Activated naive CD4-positive, alpha-beta T cell treated with anti-CD3 and anti-CD28 coated beads, Interleukin-2, amount 50 U/mL, for 24 hours (primary cell): Measurements from ENCODE around the gene GATAD2A.

Experiments used
- H3K27ac Mint-ChIP-seq: one replicate; pipeline ENCODE4 v1.8.0; 2021; ENCODE audit warnings: mild to moderate bottlenecking, mixed read lengths
- H3K27me3 Mint-ChIP-seq: one replicate; pipeline ENCODE4 v1.8.0; 2021; ENCODE audit warnings: mixed read lengths
- H3K36me3 Mint-ChIP-seq: one replicate; pipeline ENCODE4 v1.8.0; 2021; ENCODE audit warnings: mixed read lengths
- H3K4me1 Mint-ChIP-seq: one replicate; pipeline ENCODE4 v1.8.0; 2021; ENCODE audit warnings: mixed read lengths
- H3K4me3 Mint-ChIP-seq: one replicate; pipeline ENCODE4 v1.8.0; 2021; ENCODE audit warnings: mild to moderate bottlenecking, mixed read lengths
- H3K9me3 Mint-ChIP-seq: one replicate; pipeline ENCODE4 v1.8.0; 2021; ENCODE audit warnings: mixed read lengths

Gene GATAD2A

GRCh38 chr19:19529783-19530422 lies 124.4 kb downstream of the GATAD2A start:
- H3K36me3 Mint-ChIP-seq = peaks cover 2% of the 10 kb centered on the region
- H3K27ac Mint-ChIP-seq = no peak overlapping the region
- no peak overlapping the region for H3K4me3 Mint-ChIP-seq
- H3K4me1 Mint-ChIP-seq = peaks cover 16% of the 10 kb centered on the region
- no peaks in the 10 kb centered on the region for H3K27me3 Mint-ChIP-seq
- H3K9me3 Mint-ChIP-seq = no peaks in the 10 kb centered on the region

GRCh38 chr19:19530423-19530804 lies 124.9 kb downstream of the GATAD2A start:
- no peaks in the 10 kb centered on the region for H3K27me3 Mint-ChIP-seq
- H3K4me1 Mint-ChIP-seq = peaks cover 16% of the 10 kb centered on the region
- peaks cover 2% of the 10 kb centered on the region for H3K36me3 Mint-ChIP-seq
- H3K9me3 Mint-ChIP-seq = no peaks in the 10 kb centered on the region
- no peak overlapping the region for H3K27ac Mint-ChIP-seq
- H3K4me3 Mint-ChIP-seq = no peak overlapping the region

GRCh38 chr19:19530889-19531288 lies 125.4 kb downstream of the GATAD2A start:
- Mint-ChIP-seq H3K36me3 (peaks cover 2% of the 10 kb centered on the region), H3K27me3 (no peaks in the 10 kb centered on the region), H3K4me1 (peaks cover 16% of the 10 kb centered on the region), H3K4me3 (no peak overlapping the region), H3K9me3 (no peaks in the 10 kb centered on the region), H3K27ac (no peak overlapping the region)

GRCh38 chr19:19531951-19532805 lies 126.7 kb downstream of the GATAD2A start:
- H3K4me3 Mint-ChIP-seq = no peak overlapping the region
- H3K36me3 Mint-ChIP-seq = peaks cover 2% of the 10 kb centered on the region
- H3K27me3 Mint-ChIP-seq = no peaks in the 10 kb centered on the region
- H3K27ac Mint-ChIP-seq = peak overlapping the region; percentile 72
- H3K9me3 Mint-ChIP-seq = no peaks in the 10 kb centered on the region
- peaks cover 20% of the 10 kb centered on the region for H3K4me1 Mint-ChIP-seq

- peak overlapping the region; percentile 70 for H3K27ac Mint-ChIP-seq
- H3K9me3 Mint-ChIP-seq = no peaks in the 10 kb centered on the region
Observed at GRCh38 chr19:19532806-19533701, 127.6 kb downstream of the GATAD2A start.

GRCh38 chr19:19533841-19534240 lies 128.4 kb downstream of the GATAD2A start:
- Mint-ChIP-seq H3K27me3 (no peaks in the 10 kb centered on the region), H3K9me3 (no peaks in the 10 kb centered on the region), H3K4me3 (no peak overlapping the region), H3K27ac (no peak overlapping the region), H3K36me3 (peaks cover 2% of the 10 kb centered on the region), H3K4me1 (peaks cover 30% of the 10 kb centered on the region)

More at GRCh38 chr19:19532806-19533701, 127.6 kb downstream of the GATAD2A start:
- Mint-ChIP-seq H3K4me3 (no peak overlapping the region), H3K4me1 (peaks cover 25% of the 10 kb centered on the region), H3K27me3 (no peaks in the 10 kb centered on the region), H3K36me3 (peaks cover 2% of the 10 kb centered on the region)

- H3K4me3 Mint-ChIP-seq = no peak overlapping the region
- H3K4me1 Mint-ChIP-seq = peaks cover 33% of the 10 kb centered on the region
- H3K27ac Mint-ChIP-seq = no peak overlapping the region
- no peaks in the 10 kb centered on the region for H3K27me3 Mint-ChIP-seq
- peaks cover 2% of the 10 kb centered on the region for H3K36me3 Mint-ChIP-seq
- no peaks in the 10 kb centered on the region for H3K9me3 Mint-ChIP-seq
Observed at GRCh38 chr19:19534556-19535265, 129.2 kb downstream of the GATAD2A start.

- Mint-ChIP-seq H3K4me3 (no peak overlapping the region), H3K36me3 (peaks cover 2% of the 10 kb centered on the region), H3K27ac (no peak overlapping the region), H3K4me1 (peaks cover 34% of the 10 kb centered on the region), H3K27me3 (no peaks in the 10 kb centered on the region), H3K9me3 (no peaks in the 10 kb centered on the region)
Observed at GRCh38 chr19:19535311-19536191, 130.1 kb downstream of the GATAD2A start.

- no peaks in the 10 kb centered on the region for H3K27me3 Mint-ChIP-seq
- peaks cover 37% of the 10 kb centered on the region for H3K4me1 Mint-ChIP-seq
- peak overlapping the region; percentile 31 for H3K27ac Mint-ChIP-seq
- no peaks in the 10 kb centered on the region for H3K9me3 Mint-ChIP-seq
- no peaks in the 10 kb centered on the region for H3K36me3 Mint-ChIP-seq
- peak overlapping the region; percentile 49 for H3K4me3 Mint-ChIP-seq
Observed at GRCh38 chr19:19537075-19538048, 131.9 kb downstream of the GATAD2A start.

- Mint-ChIP-seq H3K4me3 (peak within 1 kb of the TSS; percentile 68), H3K4me1 (peaks cover 34% of the 10 kb centered on the region), H3K27ac (no peak within 1 kb of the TSS)
Observed at GRCh38 chr19:19538061-19538784, 132.7 kb downstream of the GATAD2A start, which contains the start of gene CILP2. Gene CILP2 (plus strand): TSS chr19:19538265. CDS start chr19:19538350, 85 bp downstream.

GRCh38 chr19:19538785-19539166 lies 133.3 kb downstream of the GATAD2A start:
- no peaks in the 10 kb centered on the region for H3K9me3 Mint-ChIP-seq
- peaks cover 33% of the 10 kb centered on the region for H3K4me1 Mint-ChIP-seq
- no peaks in the 10 kb centered on the region for H3K27me3 Mint-ChIP-seq
- no peak overlapping the region for H3K27ac Mint-ChIP-seq
- H3K36me3 Mint-ChIP-seq = no peaks in the 10 kb centered on the region
- peak overlapping the region; percentile 68 for H3K4me3 Mint-ChIP-seq

More at GRCh38 chr19:19538061-19538784, 132.7 kb downstream of the GATAD2A start, which contains the start of gene CILP2:
- Mint-ChIP-seq H3K36me3 (no peaks in the 10 kb centered on the region), H3K27me3 (no peaks in the 10 kb centered on the region), H3K9me3 (no peaks in the 10 kb centered on the region)

GRCh38 chr19:19539698-19540063 lies 134.2 kb downstream of the GATAD2A start:
- Mint-ChIP-seq H3K9me3 (no peaks in the 10 kb centered on the region), H3K36me3 (no peaks in the 10 kb centered on the region), H3K4me1 (peaks cover 26% of the 10 kb centered on the region), H3K27ac (no peak overlapping the region), H3K27me3 (no peaks in the 10 kb centered on the region), H3K4me3 (no peak overlapping the region)
